ENCODE data around the gene TLK1. TPM values are rescaled to one million over a fixed set of nuclear protein-coding genes. Genes with fewer than 3 reads are reported as not detected.

The TLK1 gene
- total RNA-seq = 10 to 100 TPM in 2 of 4 donors, 1 to 10 TPM in 2; 7.7 to 14.2 (median 10.0) TPM

GRCh38 chr2:171160119-171160955 lies at the start of gene TLK1:
TSS of gene TLK1 (minus strand) at chr2:171160893. CDS start at chr2:171160428, 465 bp downstream.
- no peaks in the 10 kb centered on the region for H3K9me3 ChIP-seq
- peak; percentile 50 to 72 for DNase-seq
- peak; percentile 79 to 81 for ATAC-seq
- TF ChIP-seq POLR2A (IDR thresholded peaks at IDR 0.05) (peak; percentile 85 to 90), CTCF (IDR thresholded peaks at IDR 0.05 in 4 of 5, conservative IDR thresholded peaks at IDR 0.05 in 1 of 5) (peak in 2 of 5 experiments; percentile 8 to 18)
- H3K4me1 ChIP-seq = peaks cover 23 to 28% of the 10 kb centered on the region in 2 donors
- H3K4me3 ChIP-seq = peak within 1 kb of the TSS; percentile 89 to 97 (median 96)
- peak within 1 kb of the TSS; percentile 98 to 99 (median 98) for H3K27ac ChIP-seq
- no peaks in the 10 kb centered on the region for H3K27me3 ChIP-seq
- no peaks in the 10 kb centered on the region for H3K36me3 ChIP-seq
- intact Hi-C loops (cut with DNase I; ENCODE audit: low total_unique reads) = loop anchor here (1.0 to 5.0 kb wide), 5 partner anchors 73 to 1648 kb away; partner anchors contain the start of genes DCAF17, GORASP2 and METTL8
- in situ Hi-C loops (cut with MboI; ENCODE audit: low sequenced_read_pairs in 4 of 4) = loop anchor here (25.0 kb wide), 3 partner anchors 173 to 252 kb away; no protein-coding TSS in a partner anchor

- Histone ChIP-seq H3K36me3 (no peaks in the 10 kb centered on the region), H3K4me1 (no peaks in the 10 kb centered on the region), H3K4me3 (no peak overlapping the region), H3K27me3 (no peaks in the 10 kb centered on the region), H3K27ac (no peak overlapping the region), H3K9me3 (no peaks in the 10 kb centered on the region)
- DNase-seq = no peak
- intact Hi-C loops (cut with DNase I; ENCODE audit: low total_unique reads) = no loop called here
- ATAC-seq = no peak
- in situ Hi-C loops (cut with MboI; ENCODE audit: low sequenced_read_pairs in 4 of 4) = no loop called here
- TF ChIP-seq POLR2A (IDR thresholded peaks at IDR 0.05) (no peak), CTCF (IDR thresholded peaks at IDR 0.05 in 4 of 5, conservative IDR thresholded peaks at IDR 0.05 in 1 of 5) (no peak)
Observed at GRCh38 chr2:171210216-171210863, 49.6 kb upstream of the TLK1 start.

GRCh38 chr2:171208657-171209056 lies 48.0 kb upstream of the TLK1 start:
- no peaks in the 10 kb centered on the region for H3K4me1 ChIP-seq

More at GRCh38 chr2:171208657-171209056, 48.0 kb upstream of the TLK1 start:
- Histone ChIP-seq H3K36me3 (no peaks in the 10 kb centered on the region), H3K4me3 (no peak overlapping the region), H3K27ac (no peak overlapping the region), H3K9me3 (no peaks in the 10 kb centered on the region), H3K27me3 (no peaks in the 10 kb centered on the region)
- intact Hi-C loops (cut with DNase I; ENCODE audit: low total_unique reads) (no loop called here), in situ Hi-C loops (cut with MboI; ENCODE audit: low sequenced_read_pairs in 4 of 4) (no loop called here)
- ATAC-seq (no peak), DNase-seq (no peak)
- no peak for TF ChIP-seq POLR2A (IDR thresholded peaks at IDR 0.05)
- no peak for TF ChIP-seq CTCF (IDR thresholded peaks at IDR 0.05 in 4 of 5, conservative IDR thresholded peaks at IDR 0.05 in 1 of 5)
